CMK (cell line): ENCODE data around the gene ACTL6B.

ENCODE experiments used
- DNase-seq: peaks from one replicate; pipeline ENCODE4 v3.0.0-alpha.2; 2010; ENCODE audit warnings: low read depth

ACTL6B gene

GRCh38 chr7:100626530-100627237 lies 29.6 kb downstream of the ACTL6B start:
- peak; percentile 72 for DNase-seq

DNA sequence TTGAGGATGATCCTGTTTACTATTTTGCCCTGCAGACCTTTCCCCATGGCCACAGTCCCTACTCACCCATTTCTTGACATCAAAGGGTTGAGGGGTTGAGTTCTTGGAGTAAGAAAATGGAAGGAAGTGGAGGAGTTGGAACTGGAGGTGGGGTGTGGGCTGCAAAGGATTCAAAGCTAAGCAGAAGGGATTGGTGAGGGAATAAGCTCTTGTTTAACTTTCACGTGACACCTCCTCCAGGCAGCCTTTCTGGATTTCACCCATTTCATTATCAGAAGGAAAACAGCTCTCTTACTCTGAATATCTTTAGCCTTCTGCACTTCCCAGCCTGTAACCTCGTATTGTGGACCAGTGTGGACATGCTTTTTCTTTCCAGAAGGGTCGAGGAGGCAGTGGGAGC lies 30.2 kb downstream of the ACTL6B start:
- no peak for DNase-seq

- no peak for DNase-seq
Measured at GRCh38 chr7:100623951-100624824, 32.1 kb downstream of the ACTL6B start.

DNA sequence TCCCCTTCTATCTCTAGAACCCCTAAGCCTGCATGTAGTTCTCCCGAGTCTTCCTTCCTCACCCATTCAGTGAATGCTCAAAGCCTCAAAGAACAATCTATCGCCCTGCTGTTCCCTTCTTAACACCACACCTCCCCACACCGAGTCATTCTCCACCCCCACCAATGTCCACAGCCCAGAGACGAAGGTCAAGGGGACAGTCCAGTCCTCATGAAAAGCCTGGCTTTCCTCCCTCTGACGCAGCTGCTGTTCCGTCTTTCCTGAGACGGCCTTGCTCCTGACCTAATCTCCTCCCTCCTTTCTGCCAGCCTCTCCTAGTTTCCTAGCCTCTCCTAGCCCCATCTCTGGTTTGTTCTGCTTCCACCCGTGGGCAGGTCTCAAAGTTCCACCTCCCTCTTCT lies 34.7 kb downstream of the ACTL6B start:
- no peak for DNase-seq

GRCh38 chr7:100620804-100621203 lies 35.4 kb downstream of the ACTL6B start:
- DNase-seq, result no peak

DNA sequence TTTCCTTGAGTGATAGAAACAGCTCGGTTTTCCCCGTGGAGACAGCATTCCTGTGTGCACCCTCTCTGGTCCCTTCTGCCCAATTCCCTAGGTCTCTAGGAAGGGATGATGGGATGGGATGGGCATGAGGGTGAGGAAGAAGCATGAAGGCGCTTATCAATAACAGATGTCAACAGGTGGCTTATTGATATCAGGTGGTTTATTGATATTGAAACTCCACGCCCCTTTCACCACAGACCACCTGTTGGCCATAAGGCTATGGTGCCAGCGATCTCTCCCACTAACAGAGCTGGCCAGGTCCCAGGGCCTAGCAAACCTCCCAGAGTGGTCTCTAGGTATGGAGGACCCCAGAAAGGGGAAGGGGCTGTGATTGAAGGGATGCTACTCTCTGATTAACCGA lies 36.0 kb downstream of the ACTL6B start:
- DNase-seq, result no peak

- no peak for DNase-seq
Measured at GRCh38 chr7:100614308-100614861, 41.9 kb downstream of the ACTL6B start.

GRCh38 chr7:100613412-100614175 lies 42.7 kb downstream of the ACTL6B start:
- no peak for DNase-seq

GRCh38 chr7:100612730-100613390 lies 43.4 kb downstream of the ACTL6B start:
- no peak for DNase-seq

DNA sequence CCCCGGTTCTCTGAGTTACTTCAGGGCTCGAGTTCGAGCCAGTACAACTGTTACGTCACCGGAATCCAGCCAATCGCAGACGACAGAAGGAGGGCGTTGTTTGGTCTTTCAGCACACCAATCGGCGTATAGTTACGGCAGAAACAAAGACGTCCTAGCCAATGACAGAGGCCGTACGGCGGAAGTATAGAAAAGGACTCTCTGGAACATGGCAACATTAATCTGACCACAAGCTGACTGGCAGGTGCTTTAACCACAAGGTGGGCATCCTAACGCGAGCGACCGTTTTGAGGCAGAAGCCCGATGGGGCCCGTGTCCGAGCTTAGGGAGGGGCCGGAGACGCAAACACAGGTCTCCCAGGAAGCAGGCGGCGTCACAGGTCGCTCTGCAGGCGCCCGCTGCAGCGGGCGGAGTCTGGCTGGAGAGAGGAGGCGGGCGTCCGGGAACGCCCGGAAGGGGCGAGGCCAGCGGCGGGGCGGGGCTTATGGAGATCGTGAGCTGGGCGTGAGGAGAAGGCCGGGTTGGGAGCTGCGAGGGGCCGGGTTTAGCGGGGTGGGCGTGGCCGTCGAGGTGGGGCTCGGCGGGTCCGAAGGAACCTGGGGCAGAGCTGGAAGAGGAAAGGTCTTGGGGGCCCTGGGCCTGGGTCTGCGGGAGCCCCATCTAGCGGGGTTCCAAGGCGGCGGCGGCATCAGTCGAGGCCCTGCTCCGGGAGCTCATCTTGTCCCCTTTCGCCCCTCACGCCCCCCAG lies 44.1 kb downstream of the ACTL6B start, which contains the start of gene MOSPD3:
Gene MOSPD3 (plus strand): TSS at position 558 of the 747 bp plus-strand sequence. CDS start 252 bp downstream, outside the sequence.
- peak; percentile 97 for DNase-seq

- DNase-seq, result no peak
Measured at GRCh38 chr7:100609958-100610357, 46.3 kb downstream of the ACTL6B start.

- no peak for DNase-seq
Measured at GRCh38 chr7:100607111-100607510, 49.1 kb downstream of the ACTL6B start.

DNA sequence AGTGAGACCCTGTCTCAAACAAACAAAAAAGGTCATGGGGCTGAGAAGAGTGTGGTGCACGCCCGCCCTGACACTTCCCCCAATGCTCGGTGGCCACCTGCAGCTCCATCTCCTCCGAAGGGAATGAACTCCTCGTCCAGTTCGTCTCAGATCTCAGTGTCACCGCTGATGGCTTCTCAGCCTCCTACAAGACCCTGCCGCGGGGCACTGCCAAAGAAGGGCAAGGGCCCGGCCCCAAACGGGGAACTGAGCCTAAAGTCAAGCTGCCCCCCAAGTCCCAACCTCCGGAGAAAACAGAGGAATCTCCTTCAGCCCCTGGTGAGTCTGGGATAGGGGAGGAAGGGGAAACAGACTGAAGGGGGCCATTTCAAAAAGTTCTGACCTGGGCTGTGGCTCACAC lies 49.9 kb downstream of the ACTL6B start:
- no peak for DNase-seq

DNA sequence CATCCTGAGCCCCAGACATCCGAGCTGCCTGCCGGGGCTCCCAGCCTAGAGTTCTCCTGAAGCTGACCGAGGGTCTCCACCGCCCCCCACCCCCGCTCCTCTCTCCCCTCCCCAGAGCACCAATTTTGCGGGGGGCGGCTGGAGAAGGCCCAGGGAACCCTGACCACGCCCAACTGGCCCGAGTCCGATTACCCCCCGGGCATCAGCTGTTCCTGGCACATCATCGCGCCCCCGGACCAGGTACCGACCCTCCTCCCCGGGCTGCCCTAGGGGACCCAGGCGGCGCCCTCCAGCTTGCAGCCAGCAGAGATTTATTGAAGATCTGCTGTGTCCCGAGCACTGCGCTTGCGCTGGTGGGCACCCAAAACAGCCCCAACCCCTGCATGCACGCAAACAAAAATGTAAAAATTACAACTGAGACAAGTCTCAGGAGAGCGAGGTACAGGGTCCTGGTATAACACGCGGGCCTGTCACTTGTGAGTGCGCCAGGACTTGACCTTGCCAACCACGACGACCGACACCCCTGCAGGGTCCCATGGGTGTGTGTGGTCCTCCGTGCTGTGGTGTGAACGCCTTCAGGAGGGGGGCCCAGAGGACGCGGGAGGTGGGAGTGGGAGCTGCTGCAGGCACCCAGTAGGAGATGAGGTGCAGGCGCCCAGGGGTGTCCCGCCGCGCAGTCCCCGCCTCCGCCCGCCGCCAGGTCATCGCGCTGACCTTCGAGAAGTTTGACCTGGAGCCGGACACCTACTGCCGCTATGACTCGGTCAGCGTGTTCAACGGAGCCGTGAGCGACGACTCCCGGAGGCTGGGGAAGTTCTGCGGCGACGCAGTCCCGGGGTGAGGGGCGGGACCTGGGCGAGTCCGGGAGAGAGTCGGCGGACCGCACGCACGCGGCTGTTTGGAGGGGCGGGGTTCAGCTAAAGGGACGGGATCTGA lies 51.0 kb downstream of the ACTL6B start:
- no peak for DNase-seq

DNA sequence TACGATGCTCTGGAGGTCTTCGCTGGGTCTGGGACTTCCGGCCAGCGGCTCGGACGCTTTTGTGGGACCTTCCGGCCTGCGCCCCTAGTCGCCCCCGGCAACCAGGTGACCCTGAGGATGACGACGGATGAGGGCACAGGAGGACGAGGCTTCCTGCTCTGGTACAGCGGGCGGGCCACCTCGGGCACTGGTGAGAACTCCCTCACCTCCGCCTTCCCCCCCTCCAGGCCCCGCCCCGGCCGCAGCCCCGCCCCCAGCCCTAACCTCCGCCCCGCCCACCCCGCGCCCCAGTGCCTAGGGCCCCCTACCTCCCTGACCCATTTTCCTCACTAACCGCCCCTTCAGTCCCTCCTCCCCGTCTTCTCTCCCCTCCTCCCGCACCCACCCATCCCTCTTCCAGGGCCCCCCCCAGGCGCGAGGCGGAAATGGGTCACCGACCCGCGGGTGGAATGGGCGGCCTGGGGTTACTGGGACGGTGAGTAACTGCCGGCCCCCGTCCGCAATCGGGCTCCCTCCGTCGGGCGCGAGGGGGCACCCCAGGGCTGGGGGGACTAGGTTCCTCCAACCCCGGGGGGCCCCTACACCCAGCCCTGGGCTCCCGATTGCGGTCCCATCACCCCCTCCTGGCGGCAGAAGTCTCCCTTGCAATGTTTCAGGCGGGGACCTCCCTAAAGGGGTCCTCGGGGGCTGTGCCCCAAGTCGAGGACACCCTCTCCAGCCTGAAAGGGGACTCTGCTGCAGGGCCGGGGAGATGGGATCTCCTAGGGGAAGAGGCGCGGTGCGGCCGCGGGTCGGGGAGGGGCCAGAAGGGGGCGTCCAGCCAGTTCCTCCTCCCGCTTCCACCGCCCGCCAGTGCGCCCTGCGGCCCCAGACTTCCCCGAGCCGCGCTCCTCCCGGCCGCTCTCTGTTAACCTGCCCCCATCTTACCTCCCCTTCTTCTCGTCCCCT lies 51.9 kb downstream of the ACTL6B start:
- DNase-seq, result no peak

- DNase-seq, result no peak
Measured at GRCh38 chr7:100603726-100604027, 52.6 kb downstream of the ACTL6B start.

GRCh38 chr7:100602889-100603725 lies 53.1 kb downstream of the ACTL6B start:
- DNase-seq, result no peak

- DNase-seq, result no peak
Measured at GRCh38 chr7:100600730-100601038, 55.6 kb downstream of the ACTL6B start.
